Right lobe of liver (tissue), 4 donors: ENCODE data around the gene SERPINB13.

ENCODE experiments used
- CTCF ChIP-seq, 4 donors: fragments of 200-600 bp in 3 of 4; fragments of 450-650 bp in 1 of 4; IDR thresholded peaks; one replicate each; pipeline versions ENCODE4 v1.5.1 to v1.8.0; 2016 to 2022; ENCODE audit warnings: antibody characterized with exemption in 4 of 4, mild to moderate bottlenecking in 2 of 4
- POLR2A ChIP-seq: fragments of 450-650 bp; IDR thresholded peaks from one replicate; pipeline ENCODE4 v1.6.1; 2017; ENCODE audit warnings: antibody characterized with exemption, mild to moderate bottlenecking
- donor health status: DM: no; HTN: no; CAD: no.
- donor health status: DM: no; HTN: no; CAD: no.
- donor health status: DM: no; HTN: yes; CAD: no.

DNA sequence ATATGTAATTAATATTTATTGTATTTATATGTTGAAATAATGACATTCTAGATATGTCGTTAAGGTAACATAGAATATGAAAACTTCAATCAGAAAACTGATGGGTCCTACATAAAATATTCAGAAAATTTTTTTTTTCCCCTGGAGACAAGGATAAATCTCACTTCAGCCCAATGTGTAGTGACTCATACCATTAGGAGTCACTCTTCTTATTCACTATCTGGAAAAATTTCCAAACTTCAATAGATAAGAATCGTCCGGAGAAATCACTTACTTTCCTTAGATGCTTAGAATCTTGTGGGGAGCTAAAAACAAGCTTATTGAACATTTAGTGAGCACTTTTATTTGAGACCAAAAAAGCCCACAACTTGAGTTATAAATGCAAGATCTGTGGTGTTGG is 4.6 kb downstream of the SERPINB13 start:
- TF ChIP-seq CTCF (IDR thresholded peaks at IDR 0.05) (no peak), POLR2A (no peak)
